IMR-90 (cell line): ENCODE measurements around the gene FPR3. TPM values are rescaled to one million over a fixed set of nuclear protein-coding genes. Genes with fewer than 3 reads are reported as not detected.

Source experiments
- ATAC-seq: fragments of 200-7000 bp; cut with Tn5 transposase; 2 replicates; pipeline ENCODE4 v1.9.1; 2020; ENCODE audit warnings: low read depth, mild to moderate bottlenecking, moderate library complexity
- BruUV-seq: library from RNA; stranded (reverse); fragments of 400-500 nt; replicated peaks from 2 replicates; lab custom pipeline; 2021; lab: Mats Ljungman, UMichigan
- CTCF ChIA-PET: fragments of 300-600 bp; formaldehyde crosslinking; extraction: SDS; loops from one replicate; lab custom pipeline; 2021; ENCODE audit warnings: antibody characterized with exemption; lab: Yijun Ruan, JAX
- POLR2A ChIA-PET: fragments of 300-600 bp; sonication (Branson Sonifier 250); formaldehyde crosslinking; loops from one replicate; lab custom pipeline; 2022; ENCODE audit warnings: antibody characterized with exemption; ENCODE audit not compliant: unreplicated experiment; lab: Charles Lee
- DNase-seq: peaks from one replicate; pipeline ENCODE4 v3.0.0; 2013
- H2AFZ ChIP-seq: replicated peaks from 2 replicates; pipeline ENCODE3; 2013; ENCODE audit warnings: low read length, mild to moderate bottlenecking; ENCODE audit not compliant: poor library complexity
- H2AK5ac ChIP-seq: 2 replicates; pipeline ENCODE4 v1.6.1; 2013; ENCODE audit warnings: low read depth, low read length, inconsistent platforms
- H2AK9ac ChIP-seq: replicated peaks from 2 replicates; pipeline ENCODE3; 2013; ENCODE audit warnings: mild to moderate bottlenecking, low read depth, low read length, moderate library complexity; ENCODE audit not compliant: poor library complexity
- H2BK120ac ChIP-seq: 2 replicates; pipeline ENCODE4 v1.6.1; 2013; ENCODE audit warnings: low read depth, low read length, inconsistent platforms
- H2BK15ac ChIP-seq: 3 replicates; pipeline ENCODE4 v1.6.1; 2013; ENCODE audit warnings: low read depth, low read length, inconsistent platforms
- H2BK20ac ChIP-seq: 2 replicates; pipeline ENCODE4 v1.6.1; 2013; ENCODE audit warnings: low read depth, mild to moderate bottlenecking, inconsistent platforms, low read length, moderate library complexity
- H2BK5ac ChIP-seq: 2 replicates; pipeline ENCODE4 v1.6.1; 2013; ENCODE audit warnings: mild to moderate bottlenecking, low read depth, low read length, inconsistent platforms; ENCODE audit not compliant: poor library complexity, severe bottlenecking
- H3K14ac ChIP-seq: replicated peaks from 2 replicates; pipeline ENCODE4 v1.6.1; 2013; ENCODE audit warnings: low read depth, low read length, inconsistent platforms
- H3K18ac ChIP-seq: 2 replicates; pipeline ENCODE4 v1.6.1; 2013; ENCODE audit warnings: low read depth, low read length, control low read depth
- H3K23ac ChIP-seq: 2 replicates; pipeline ENCODE4 v1.6.1; 2013; ENCODE audit warnings: low read depth, low read length, inconsistent platforms
- H3K27ac ChIP-seq: 2 replicates; pipeline ENCODE4 v1.5.1; 2013; ENCODE audit warnings: mild to moderate bottlenecking, control low read depth, low read length; ENCODE audit not compliant: insufficient read depth
- H3K27me3 ChIP-seq: 2 replicates; pipeline ENCODE4 v1.6.1; 2013; ENCODE audit warnings: low read length; ENCODE audit not compliant: control insufficient read depth, insufficient read depth
- H3K36me3 ChIP-seq: 2 replicates; pipeline ENCODE4 v1.6.1; 2013; ENCODE audit warnings: low read length, mixed read lengths; ENCODE audit not compliant: control insufficient read depth, insufficient read depth
- H3K4ac ChIP-seq: 2 replicates; pipeline ENCODE4 v1.6.1; 2013; ENCODE audit warnings: low read depth, low read length, inconsistent platforms
- H3K4me1 ChIP-seq: 2 replicates; pipeline ENCODE4 v1.6.1; 2013; ENCODE audit warnings: low read length, mixed read lengths; ENCODE audit not compliant: control insufficient read depth, insufficient read depth
- H3K4me2 ChIP-seq: 2 replicates; pipeline ENCODE4 v1.6.1; 2013; ENCODE audit warnings: low read depth, mild to moderate bottlenecking, control low read depth, low read length, moderate library complexity
- H3K4me3 ChIP-seq: 2 replicates; pipeline ENCODE4 v1.5.1; 2013; ENCODE audit warnings: low read depth, mild to moderate bottlenecking, control low read depth, low read length, moderate library complexity; ENCODE audit not compliant: insufficient read depth
- H3K56ac ChIP-seq: 2 replicates; pipeline ENCODE4 v1.6.1; 2013; ENCODE audit warnings: low read length, inconsistent platforms; ENCODE audit not compliant: insufficient read depth; ENCODE audit errors: extremely low read depth
- H3K79me1 ChIP-seq, 2 experiments: 2 replicates each; pipeline ENCODE4 v1.6.1; 2013; ENCODE audit warnings: low read length in 2 of 2, inconsistent platforms in 1 of 2, low read depth in 1 of 2
- H3K9ac ChIP-seq: 2 replicates; pipeline ENCODE4 v1.6.1; 2013; ENCODE audit warnings: low read depth, low read length, control low read depth
- H3K9me1 ChIP-seq: 2 replicates; pipeline ENCODE4 v1.6.1; 2013; ENCODE audit warnings: low read length, inconsistent platforms; ENCODE audit not compliant: insufficient read depth
- H3K9me3 ChIP-seq: 2 replicates; pipeline ENCODE4 v1.6.1; 2013; ENCODE audit warnings: low read length; ENCODE audit not compliant: control insufficient read depth, insufficient read depth
- H4K20me1 ChIP-seq: 2 replicates; pipeline ENCODE4 v1.6.1; 2013; ENCODE audit warnings: low read length, inconsistent platforms; ENCODE audit not compliant: insufficient read depth
- H4K5ac ChIP-seq: 2 replicates; pipeline ENCODE4 v1.6.1; 2013; ENCODE audit warnings: mild to moderate bottlenecking, low read depth, low read length, control low read depth
- H4K8ac ChIP-seq, 2 experiments: 2 replicates each; pipeline ENCODE4 v1.6.1; 2013; ENCODE audit warnings: low read depth in 2 of 2, low read length in 2 of 2, control low read depth in 1 of 2, inconsistent platforms in 1 of 2
- H4K91ac ChIP-seq: 2 replicates; pipeline ENCODE4 v1.6.1; 2013; ENCODE audit warnings: low read depth, low read length, inconsistent platforms; ENCODE audit not compliant: insufficient read depth
- BHLHE40 ChIP-seq: fragments of 150-350 bp; IDR thresholded peaks from 2 replicates; pipeline ENCODE4 v1.6.1; 2016; ENCODE audit warnings: mild to moderate bottlenecking, low read depth, low read length
- CEBPB ChIP-seq: IDR thresholded peaks from 2 replicates; pipeline ENCODE4 v1.6.1; 2012; ENCODE audit warnings: low read depth, low read length, improper control_type of control experiment
- CHD1 ChIP-seq: IDR thresholded peaks from 2 replicates; pipeline ENCODE4 v1.6.1; 2012; ENCODE audit warnings: low read depth, low read length, improper control_type of control experiment
- CTCF ChIP-seq: conservative IDR thresholded peaks from 2 replicates; pipeline ENCODE4 v1.5.1; 2012; ENCODE audit warnings: mild to moderate bottlenecking, low read depth, low read length, improper control_type of control experiment
- ELK1 ChIP-seq: fragments of 150-350 bp; IDR thresholded peaks from 2 replicates; pipeline ENCODE4 v1.6.1; 2016; ENCODE audit warnings: low read depth, mild to moderate bottlenecking, low read length, moderate library complexity, borderline replicate concordance
- FOS ChIP-seq: fragments of 150-350 bp; IDR thresholded peaks from 2 replicates; pipeline ENCODE4 v1.6.1; 2016; ENCODE audit warnings: low read depth, low read length
- MAFK ChIP-seq: IDR thresholded peaks from 2 replicates; pipeline ENCODE4 v1.6.1; 2012; ENCODE audit warnings: low read depth, low read length, improper control_type of control experiment
- MAZ ChIP-seq: IDR thresholded peaks from 2 replicates; pipeline ENCODE4 v1.6.1; 2012; ENCODE audit warnings: low read depth, mild to moderate bottlenecking, low read length, improper control_type of control experiment, moderate library complexity, borderline replicate concordance
- MXI1 ChIP-seq: IDR thresholded peaks from 2 replicates; pipeline ENCODE4 v1.6.1; 2012; ENCODE audit warnings: low read depth, mild to moderate bottlenecking, low read length, moderate library complexity, borderline replicate concordance
- NFE2L2 ChIP-seq: fragments of 150-350 bp; IDR thresholded peaks from 2 replicates; pipeline ENCODE4 v1.6.1; 2016; ENCODE audit warnings: low read depth, mild to moderate bottlenecking, low read length
- POLR2A ChIP-seq: IDR thresholded peaks from 2 replicates; pipeline ENCODE4 v1.6.1; 2012; ENCODE audit warnings: mild to moderate bottlenecking, low read depth, low read length
- RAD21 ChIP-seq: IDR thresholded peaks from 2 replicates; pipeline ENCODE4 v1.6.1; 2012; ENCODE audit warnings: low read length, improper control_type of control experiment
- RCOR1 ChIP-seq: IDR thresholded peaks from 2 replicates; pipeline ENCODE4 v1.6.1; 2012; ENCODE audit warnings: mild to moderate bottlenecking, low read length, improper control_type of control experiment; ENCODE audit not compliant: insufficient replicate concordance
- RFX5 ChIP-seq: IDR thresholded peaks from 2 replicates; pipeline ENCODE4 v1.8.0; 2012; ENCODE audit warnings: low read depth, mild to moderate bottlenecking, low read length, moderate library complexity
- SMC3 ChIP-seq: fragments of 150-350 bp; IDR thresholded peaks from 2 replicates; pipeline ENCODE4 v1.6.1; 2016; ENCODE audit warnings: low read depth, mild to moderate bottlenecking, antibody characterized with exemption, low read length, moderate library complexity
- USF2 ChIP-seq: fragments of 150-350 bp; IDR thresholded peaks from 2 replicates; pipeline ENCODE4 v1.6.1; 2017; ENCODE audit warnings: mild to moderate bottlenecking, antibody characterized with exemption, low read length, low read depth
- WGBS, 2 experiments: methylation state at CpG; one replicate each; pipeline versions ENCODE4 v1.1.5 to v1.1.7; 2013; ENCODE audit warnings: missing lambda C conversion rate in 2 of 2; ENCODE audit not compliant: insufficient read length in 1 of 2; ENCODE audit errors: extremely low coverage in 2 of 2; 5-methylcytosine and 5-hydroxymethylcytosine counted together
- dilution Hi-C: fragments of 300-500 bp; cut with HindIII; formaldehyde crosslinking; loops from one replicate; pipeline ENCODE4 v1.14.3; 2018; ENCODE audit warnings: low sequenced_read_pairs; ENCODE audit not compliant: unreplicated experiment
- in situ Hi-C: fragments of 300-500 bp; cut with MboI; formaldehyde crosslinking; loops from 3 replicates; pipeline ENCODE4 v1.14.3; 2019; ENCODE audit warnings: low sequenced_read_pairs, inconsistent platforms, mixed read lengths
- intact Hi-C: fragments of 100-400 bp; cut with micrococcal nuclease; formaldehyde crosslinking; loops from 2 replicates; pipeline ENCODE4 v1.10.0; 2022
- polyA plus RNA-seq, 3 experiments: library from polyadenylated mRNA; depleted of rRNA; stranded (reverse); fragments of >200 nt; gene quantifications; 2 replicates each; pipeline ENCODE4 v1.2.3, GENCODE V29; 2012; ENCODE audit warnings: low replicate concordance in 1 of 3
- total RNA-seq: library from RNA; depleted of rRNA; stranded (reverse); fragments of >200 nt; gene quantifications from 2 replicates; pipeline ENCODE4 v1.2.3, GENCODE V29; 2012

The FPR3 gene
- total and polyA plus RNA-seq, 2 of the 4 experiments (the other 2 are of a cell fraction): not detected

DNA sequence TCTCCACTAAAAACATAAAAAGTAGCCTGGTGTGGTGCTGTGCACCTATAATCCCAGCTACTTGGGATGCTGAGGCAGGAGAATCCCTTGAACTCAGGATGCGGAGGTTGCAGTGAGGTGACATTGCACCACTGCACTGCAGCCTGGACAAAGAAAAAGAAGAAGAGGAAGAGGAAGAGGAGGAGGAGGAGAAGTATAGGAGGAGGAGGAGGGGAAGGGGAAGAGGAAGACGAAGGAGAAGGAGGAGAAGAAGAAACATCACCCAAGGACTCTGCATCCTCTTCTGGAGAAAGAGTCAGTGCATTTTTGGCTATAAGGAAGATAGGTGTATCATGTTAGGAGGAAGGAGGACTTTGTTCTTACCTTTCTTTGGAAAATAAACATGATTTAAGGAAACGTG is 13.0 kb upstream of the FPR3 start:
- no peak overlapping the region for H3K27ac ChIP-seq
- H2AK5ac ChIP-seq: no peak overlapping the region
- no peak overlapping the region for H2BK15ac ChIP-seq
- no peak overlapping the region for H3K9ac ChIP-seq
- ChIA-PET CTCF (no interaction called here), POLR2A (no interaction called here)
- H4K20me1 ChIP-seq: no peaks in the 10 kb centered on the region
- no peak overlapping the region for H3K23ac ChIP-seq
- 57% methylated on average over 2 of the region's 3 CpGs; no CpG with 5 or more reads in 1 of the 2 experiments for WGBS, 2 experiments
- in situ Hi-C loops: no loop called here
- no peak overlapping the region for H3K4ac ChIP-seq
- no peak overlapping the region for H4K91ac ChIP-seq
- no peak overlapping the region for H3K4me3 ChIP-seq
- H3K79me1 ChIP-seq: no peaks in the 10 kb centered on the region
- intact Hi-C loops: no loop called here
- H2BK20ac ChIP-seq: no peak overlapping the region
- no peak overlapping the region for H3K14ac ChIP-seq
- TF ChIP-seq CHD1: no peak
- TF ChIP-seq NFE2L2: no peak
- no peak for TF ChIP-seq BHLHE40
- no peak for TF ChIP-seq RFX5
- TF ChIP-seq MXI1: no peak
- TF ChIP-seq USF2: no peak
- no peak for TF ChIP-seq RCOR1
- no peak for TF ChIP-seq MAFK
- no peak for TF ChIP-seq CTCF
- TF ChIP-seq RAD21: no peak
- no peak for TF ChIP-seq CEBPB
- no peak for TF ChIP-seq SMC3
- TF ChIP-seq ELK1: no peak
- no peak for TF ChIP-seq POLR2A
- no peak for TF ChIP-seq MAZ
- no peak for TF ChIP-seq FOS
- no peak overlapping the region for H2AK9ac ChIP-seq
- no peak overlapping the region for H4K5ac ChIP-seq
- no peak overlapping the region for H3K4me2 ChIP-seq
- no peaks in the 10 kb centered on the region for H3K9me3 ChIP-seq
- no peak for ATAC-seq
- no peaks in the 10 kb centered on the region for H3K4me1 ChIP-seq
- no peak overlapping the region for H4K8ac ChIP-seq
- dilution Hi-C loops: no loop called here
- no peak overlapping the region for H2AFZ ChIP-seq
- H2BK120ac ChIP-seq: no peak overlapping the region
- H3K56ac ChIP-seq: no peak overlapping the region
- no peaks in the 10 kb centered on the region for H3K9me1 ChIP-seq
- no peaks in the 10 kb centered on the region for H3K36me3 ChIP-seq
- no peak overlapping the region for H3K18ac ChIP-seq
- H3K27me3 ChIP-seq: peaks cover 2% of the 10 kb centered on the region; the same call in 1 of the 2 replicates
- no TSS peak for BruUV-seq
- DNase-seq: no peak
- H2BK5ac ChIP-seq: no peak overlapping the region
